Calu3 (cell line): ENCODE measurements around the gene ANGPTL7. TPM values are rescaled to one million over a fixed set of nuclear protein-coding genes. Genes with fewer than 3 reads are reported as not detected.

Experiments
- BruUV-seq: library from RNA; stranded (reverse); fragments of 400-500 nt; replicated peaks from 2 replicates; lab custom pipeline; 2021; lab: Mats Ljungman, UMichigan
- CTCF ChIA-PET: fragments of 300-600 bp; sonication (Branson Sonifier 250); formaldehyde crosslinking; loops from one replicate; lab custom pipeline; 2022; ENCODE audit warnings: antibody characterized with exemption; lab: Charles Lee
- DNase-seq: peaks from one replicate; pipeline ENCODE4 v3.0.0; 2022
- H3K27ac Mint-ChIP-seq: one replicate; pipeline ENCODE4 v1.8.0; 2022; ENCODE audit warnings: mixed read lengths; ENCODE audit not compliant: unreplicated experiment
- H3K27me3 Mint-ChIP-seq: one replicate; pipeline ENCODE4 v1.8.0; 2022; ENCODE audit warnings: mixed read lengths; ENCODE audit not compliant: unreplicated experiment
- H3K36me3 Mint-ChIP-seq: one replicate; pipeline ENCODE4 v1.8.0; 2022; ENCODE audit warnings: mild to moderate bottlenecking, moderate library complexity, mixed read lengths; ENCODE audit not compliant: insufficient read depth, unreplicated experiment
- H3K4me1 Mint-ChIP-seq: one replicate; pipeline ENCODE4 v1.8.0; 2022; ENCODE audit warnings: mild to moderate bottlenecking, low read depth, mixed read lengths; ENCODE audit not compliant: unreplicated experiment
- H3K4me3 Mint-ChIP-seq: one replicate; pipeline ENCODE4 v1.8.0; 2022; ENCODE audit warnings: mild to moderate bottlenecking, low read depth, moderate library complexity, mixed read lengths; ENCODE audit not compliant: unreplicated experiment
- H3K9me3 Mint-ChIP-seq: one replicate; pipeline ENCODE4 v1.8.0; 2022; ENCODE audit warnings: low read depth, mixed read lengths; ENCODE audit not compliant: unreplicated experiment
- intact Hi-C: fragments of 100-400 bp; cut with micrococcal nuclease; formaldehyde crosslinking; loops from one replicate; pipeline ENCODE4 v1.10.0; 2022; ENCODE audit not compliant: unreplicated experiment
- total RNA-seq: library from RNA; stranded (reverse); gene quantifications from 2 replicates; pipeline ENCODE4 v1.2.3, GENCODE V29; 2022
- TF ChIP-seq, protein P1 (sequence below): fragments of 200-600 bp; IDR thresholded peaks from one replicate; pipeline ENCODE4 v1.8.0; 2022; ENCODE audit warnings: antibody characterized with exemption; ENCODE audit not compliant: unreplicated experiment

ANGPTL7 gene
- total RNA-seq, 1 experiment from 2014 or later = not detected

DNA sequence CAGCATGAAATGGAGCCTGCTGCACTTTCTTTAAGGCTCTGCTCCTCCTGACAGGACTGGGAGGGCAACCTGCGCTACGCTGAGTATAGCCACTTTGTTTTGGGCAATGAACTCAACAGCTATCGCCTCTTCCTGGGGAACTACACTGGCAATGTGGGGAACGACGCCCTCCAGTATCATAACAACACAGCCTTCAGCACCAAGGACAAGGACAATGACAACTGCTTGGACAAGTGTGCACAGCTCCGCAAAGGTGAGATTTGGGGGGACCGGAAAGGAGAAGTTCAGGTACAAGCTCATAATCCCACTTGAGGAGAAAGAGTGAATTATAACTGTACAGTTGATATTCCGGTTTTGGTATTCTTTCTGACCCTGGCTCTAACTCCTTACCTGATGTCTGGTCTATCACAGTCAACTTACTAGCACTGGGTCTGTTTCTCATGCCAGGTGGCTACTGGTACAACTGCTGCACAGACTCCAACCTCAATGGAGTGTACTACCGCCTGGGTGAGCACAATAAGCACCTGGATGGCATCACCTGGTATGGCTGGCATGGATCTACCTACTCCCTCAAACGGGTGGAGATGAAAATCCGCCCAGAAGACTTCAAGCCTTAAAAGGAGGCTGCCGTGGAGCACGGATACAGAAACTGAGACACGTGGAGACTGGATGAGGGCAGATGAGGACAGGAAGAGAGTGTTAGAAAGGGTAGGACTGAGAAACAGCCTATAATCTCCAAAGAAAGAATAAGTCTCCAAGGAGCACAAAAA is 5.4 kb downstream of the ANGPTL7 start:
- no TSS peak for BruUV-seq
- DNase-seq = no peak
- Mint-ChIP-seq H3K27ac (no peak overlapping the region), H3K9me3 (no peaks in the 10 kb centered on the region), H3K36me3 (no peaks in the 10 kb centered on the region), H3K27me3 (no peaks in the 10 kb centered on the region), H3K4me1 (no peaks in the 10 kb centered on the region), H3K4me3 (no peak overlapping the region)
- intact Hi-C loops = no loop called here
- CTCF ChIA-PET = no interaction called here
- TF ChIP-seq, protein P1, sequence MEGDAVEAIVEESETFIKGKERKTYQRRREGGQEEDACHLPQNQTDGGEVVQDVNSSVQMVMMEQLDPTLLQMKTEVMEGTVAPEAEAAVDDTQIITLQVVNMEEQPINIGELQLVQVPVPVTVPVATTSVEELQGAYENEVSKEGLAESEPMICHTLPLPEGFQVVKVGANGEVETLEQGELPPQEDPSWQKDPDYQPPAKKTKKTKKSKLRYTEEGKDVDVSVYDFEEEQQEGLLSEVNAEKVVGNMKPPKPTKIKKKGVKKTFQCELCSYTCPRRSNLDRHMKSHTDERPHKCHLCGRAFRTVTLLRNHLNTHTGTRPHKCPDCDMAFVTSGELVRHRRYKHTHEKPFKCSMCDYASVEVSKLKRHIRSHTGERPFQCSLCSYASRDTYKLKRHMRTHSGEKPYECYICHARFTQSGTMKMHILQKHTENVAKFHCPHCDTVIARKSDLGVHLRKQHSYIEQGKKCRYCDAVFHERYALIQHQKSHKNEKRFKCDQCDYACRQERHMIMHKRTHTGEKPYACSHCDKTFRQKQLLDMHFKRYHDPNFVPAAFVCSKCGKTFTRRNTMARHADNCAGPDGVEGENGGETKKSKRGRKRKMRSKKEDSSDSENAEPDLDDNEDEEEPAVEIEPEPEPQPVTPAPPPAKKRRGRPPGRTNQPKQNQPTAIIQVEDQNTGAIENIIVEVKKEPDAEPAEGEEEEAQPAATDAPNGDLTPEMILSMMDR = no peak

DNA sequence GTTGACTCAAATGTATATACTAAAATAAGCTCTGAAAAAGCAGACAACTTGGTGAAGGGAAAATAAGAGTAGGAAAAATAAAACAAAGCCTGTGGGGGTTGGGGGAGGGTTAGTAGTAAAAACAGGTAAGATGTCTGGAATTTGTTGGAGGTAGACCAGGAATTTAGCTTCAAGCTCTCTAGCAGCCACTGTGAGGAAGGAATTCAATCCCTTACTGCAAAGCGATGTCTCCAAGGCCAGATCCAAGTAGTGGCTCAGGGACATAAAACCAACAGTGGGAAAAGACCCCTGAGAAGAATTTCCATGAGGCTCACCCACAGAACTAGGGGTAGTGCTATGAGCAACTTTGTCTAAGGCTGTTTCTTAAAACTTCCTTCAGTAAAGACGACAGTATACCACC is 7.8 kb downstream of the ANGPTL7 start:
- Mint-ChIP-seq H3K4me3 (no peak overlapping the region), H3K4me1 (no peaks in the 10 kb centered on the region), H3K9me3 (no peaks in the 10 kb centered on the region), H3K27ac (no peak overlapping the region), H3K27me3 (no peaks in the 10 kb centered on the region), H3K36me3 (no peaks in the 10 kb centered on the region)
- DNase-seq = no peak
- intact Hi-C loops = no loop called here
- TF ChIP-seq, protein P1 = no peak
- CTCF ChIA-PET = interaction anchor here (0.7 kb wide), 2 partner anchors 30 to 428 kb away, joined by 3 to 4 read pairs; no protein-coding TSS in a partner anchor
- no TSS peak for BruUV-seq

DNA sequence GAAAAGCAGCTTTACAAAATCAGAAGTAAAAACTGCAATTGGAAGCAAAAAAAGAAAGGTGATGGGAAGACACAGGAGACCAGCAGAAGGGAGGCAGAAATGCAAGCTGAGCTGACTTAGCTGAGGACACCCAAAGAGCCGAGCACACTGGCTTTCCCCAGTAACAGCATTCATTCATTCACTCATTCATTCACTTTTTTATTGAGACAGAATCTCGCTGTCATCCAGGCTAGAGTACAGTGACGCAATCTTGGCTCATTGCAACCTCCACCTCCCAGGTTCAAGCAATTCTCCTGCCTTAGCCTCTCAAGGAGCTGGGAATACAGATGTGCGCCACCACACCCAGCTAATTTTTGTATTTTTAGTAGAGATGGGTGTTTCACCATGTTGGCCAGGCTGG is 8.2 kb downstream of the ANGPTL7 start:
- intact Hi-C loops = no loop called here
- H3K27ac Mint-ChIP-seq = no peak overlapping the region
- TF ChIP-seq, protein P1 = no peak
- H3K4me3 Mint-ChIP-seq = no peak overlapping the region
- no peak for DNase-seq
- H3K36me3 Mint-ChIP-seq = no peaks in the 10 kb centered on the region
- no peaks in the 10 kb centered on the region for H3K27me3 Mint-ChIP-seq
- H3K9me3 Mint-ChIP-seq = no peaks in the 10 kb centered on the region
- CTCF ChIA-PET = interaction anchor here (0.7 kb wide), 2 partner anchors 30 to 428 kb away, joined by 3 to 4 read pairs; no protein-coding TSS in a partner anchor
- no TSS peak for BruUV-seq
- no peaks in the 10 kb centered on the region for H3K4me1 Mint-ChIP-seq

DNA sequence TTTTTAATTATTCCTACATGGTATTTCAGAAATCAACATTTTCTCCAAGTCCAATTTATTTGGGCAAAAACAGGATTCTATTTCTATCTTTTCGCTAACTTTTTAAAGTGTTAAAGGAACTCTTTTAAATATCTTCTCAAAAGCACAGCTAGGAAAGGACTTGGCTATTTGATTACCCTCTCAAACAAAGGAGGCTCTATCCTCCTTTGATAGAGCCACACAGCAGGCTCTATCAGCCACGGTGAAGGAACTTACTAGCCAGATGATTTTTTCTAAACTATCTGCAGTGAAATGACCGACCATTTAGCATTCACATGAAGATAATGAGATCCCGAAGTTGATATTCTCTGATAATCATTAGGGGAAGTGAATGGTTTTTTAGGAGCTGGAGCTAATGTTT is 9.1 kb downstream of the ANGPTL7 start:
- H3K9me3 Mint-ChIP-seq = no peaks in the 10 kb centered on the region
- intact Hi-C loops = no loop called here
- no peaks in the 10 kb centered on the region for H3K4me1 Mint-ChIP-seq
- H3K36me3 Mint-ChIP-seq = no peaks in the 10 kb centered on the region
- TF ChIP-seq, protein P1 = no peak
- BruUV-seq = no TSS peak
- no peak overlapping the region for H3K4me3 Mint-ChIP-seq
- no peak for DNase-seq
- no peaks in the 10 kb centered on the region for H3K27me3 Mint-ChIP-seq
- CTCF ChIA-PET = no interaction called here
- H3K27ac Mint-ChIP-seq = no peak overlapping the region
